Chondrocyte (in vitro differentiated cells): ENCODE data around the gene VEZT. TPM values are rescaled to one million over a fixed set of nuclear protein-coding genes. Genes with fewer than 3 reads are reported as not detected.

Source experiments
- DNase-seq: peaks from one replicate; pipeline ENCODE4 v3.0.0; 2021; ENCODE audit warnings: mixed read lengths, low spot score
- H3K27ac Mint-ChIP-seq: one replicate; pipeline ENCODE4 v1.8.0; 2021; ENCODE audit warnings: mild to moderate bottlenecking, moderate library complexity, mixed read lengths; ENCODE audit not compliant: unreplicated experiment
- H3K27me3 Mint-ChIP-seq: 2 replicates; pipeline ENCODE4 v1.8.0; 2021; ENCODE audit warnings: low read depth, mixed read lengths
- H3K36me3 Mint-ChIP-seq: 2 replicates; pipeline ENCODE4 v1.8.0; 2021; ENCODE audit warnings: low read depth, mixed read lengths
- H3K4me1 Mint-ChIP-seq: 2 replicates; pipeline ENCODE4 v1.8.0; 2021; ENCODE audit warnings: low read depth, mild to moderate bottlenecking, mixed read lengths
- H3K4me3 Mint-ChIP-seq: one replicate; pipeline ENCODE4 v1.8.0; 2021; ENCODE audit warnings: mild to moderate bottlenecking, moderate library complexity, mixed read lengths; ENCODE audit not compliant: unreplicated experiment
- H3K9me3 Mint-ChIP-seq: 2 replicates; pipeline ENCODE4 v1.8.0; 2021; ENCODE audit warnings: low read depth, mixed read lengths
- CTCF ChIP-seq: fragments of 200-600 bp; sonication (generic); IDR thresholded peaks from 2 replicates; pipeline ENCODE4 v1.5.0; 2021; ENCODE audit warnings: antibody characterized with exemption, mild to moderate bottlenecking, moderate library complexity
- total RNA-seq: library from RNA; stranded (reverse); gene quantifications from 3 replicates; pipeline ENCODE4 v1.2.1, GENCODE V29; 2021

VEZT gene
- total RNA-seq, 1 donor from 2014 or later = 74.7 TPM

DNA sequence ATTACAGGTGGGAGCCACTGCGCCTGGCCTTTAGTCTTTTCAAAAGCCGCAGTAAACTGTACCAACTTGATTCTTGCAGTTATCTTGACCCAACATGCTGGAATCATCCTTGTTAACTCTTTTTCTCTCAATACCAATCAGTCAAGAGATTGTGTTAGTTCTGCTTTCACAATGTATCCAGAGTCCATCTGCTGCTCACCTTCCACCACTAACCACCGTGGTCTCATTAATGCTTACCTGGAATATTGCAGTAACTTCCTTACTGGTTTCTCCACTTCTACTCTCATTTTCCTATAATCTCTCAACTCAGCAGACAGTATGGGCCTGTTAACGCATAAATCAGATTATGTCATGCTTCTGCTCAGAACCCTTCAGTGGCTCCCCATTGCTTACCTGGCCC, 62.2 kb downstream of the VEZT start:
- Mint-ChIP-seq H3K4me3 (no peak overlapping the region), H3K36me3 (peaks cover 34% of the 10 kb centered on the region), H3K27ac (no peak overlapping the region), H3K9me3 (no peaks in the 10 kb centered on the region), H3K4me1 (peaks cover 13% of the 10 kb centered on the region), H3K27me3 (no peaks in the 10 kb centered on the region)
- no peak for DNase-seq
- TF ChIP-seq CTCF = no peak

GRCh38 chr12:95282266-95282665, 64.7 kb downstream of the VEZT start:
- TF ChIP-seq CTCF = no peak
- Mint-ChIP-seq H3K4me3 (no peak overlapping the region), H3K4me1 (peaks cover 4% of the 10 kb centered on the region), H3K27me3 (no peaks in the 10 kb centered on the region), H3K9me3 (no peaks in the 10 kb centered on the region), H3K36me3 (peaks cover 33% of the 10 kb centered on the region), H3K27ac (no peak overlapping the region)
- DNase-seq = no peak

DNA sequence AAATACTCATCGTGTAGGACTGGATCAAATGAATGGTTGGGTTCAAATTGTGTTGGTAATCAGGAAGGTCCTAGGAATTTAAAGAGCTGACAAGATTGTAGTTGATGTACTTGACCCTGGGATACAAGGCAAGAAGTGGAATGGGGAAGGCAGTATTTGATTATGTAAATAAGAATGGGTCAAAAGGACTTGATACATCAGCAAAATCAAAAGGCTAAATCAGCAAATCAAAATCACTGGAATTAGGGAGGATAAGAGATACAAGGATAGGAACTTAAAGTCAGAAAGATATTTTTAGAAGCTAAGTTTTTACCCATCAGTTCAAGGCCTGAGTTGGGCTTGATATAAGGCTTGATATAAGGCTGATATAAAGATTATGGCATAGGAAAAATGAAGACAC, 65.8 kb downstream of the VEZT start:
- no peak for TF ChIP-seq CTCF
- DNase-seq = no peak
- no peak overlapping the region for H3K27ac Mint-ChIP-seq
- no peak overlapping the region for H3K4me3 Mint-ChIP-seq
- no peaks in the 10 kb centered on the region for H3K27me3 Mint-ChIP-seq
- H3K9me3 Mint-ChIP-seq = no peaks in the 10 kb centered on the region
- peaks cover 33% of the 10 kb centered on the region for H3K36me3 Mint-ChIP-seq
- H3K4me1 Mint-ChIP-seq = no peaks in the 10 kb centered on the region

DNA sequence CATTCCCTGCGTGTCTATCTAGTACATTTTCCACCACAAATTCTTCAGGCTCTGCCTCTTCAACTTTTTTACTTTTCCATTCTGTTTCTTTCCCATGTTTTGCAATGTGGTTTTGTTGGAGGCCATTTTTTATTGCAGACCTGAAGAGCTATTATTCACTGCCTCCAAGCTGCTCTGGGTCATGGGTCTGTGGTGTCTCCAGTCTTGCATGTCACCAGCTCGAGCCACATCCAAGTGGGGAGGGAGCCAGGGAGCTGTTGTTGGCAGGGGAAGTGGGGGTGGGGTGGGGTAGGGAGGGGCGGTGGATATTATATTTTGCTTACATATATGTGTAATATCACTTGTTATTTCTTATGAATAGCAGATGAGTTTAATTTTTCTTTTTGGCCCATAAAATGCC, 69.1 kb downstream of the VEZT start:
- Mint-ChIP-seq H3K27ac (no peak overlapping the region), H3K4me1 (no peaks in the 10 kb centered on the region), H3K9me3 (no peaks in the 10 kb centered on the region), H3K4me3 (no peak overlapping the region), H3K36me3 (peaks cover 26% of the 10 kb centered on the region), H3K27me3 (no peaks in the 10 kb centered on the region)
- TF ChIP-seq CTCF = no peak
- DNase-seq = no peak

- Mint-ChIP-seq H3K27me3 (no peaks in the 10 kb centered on the region), H3K36me3 (peaks cover 15% of the 10 kb centered on the region), H3K9me3 (no peaks in the 10 kb centered on the region), H3K27ac (no peak overlapping the region), H3K4me1 (no peaks in the 10 kb centered on the region), H3K4me3 (no peak overlapping the region)
- TF ChIP-seq CTCF = no peak
- DNase-seq = no peak
Measured at GRCh38 chr12:95291501-95291900, 73.9 kb downstream of the VEZT start.
